SK-N-SH (cell line): ENCODE data around the gene AEBP1. TPM values are rescaled to one million over a fixed set of nuclear protein-coding genes. Genes with fewer than 3 reads are reported as not detected.

Experiments used
- CTCF ChIA-PET: fragments of 300-600, 350-600 bp; formaldehyde crosslinking; extraction: SDS; loops from one replicate; lab custom pipeline; 2021; lab: Yijun Ruan, JAX
- POLR2A ChIA-PET: fragments of 350-600 bp; sonication (Branson Sonifier 250); formaldehyde crosslinking; extraction: SDS; loops from one replicate; lab custom pipeline; 2020; ENCODE audit warnings: antibody characterized with exemption, inconsistent platforms; lab: Yijun Ruan, JAX
- DNase-seq: peaks from one replicate; pipeline ENCODE4 v3.0.0; 2012
- H2AFZ ChIP-seq: fragments of 200-600 bp; sonication (generic); 2 replicates; pipeline ENCODE4 v1.8.1; 2016; ENCODE audit warnings: antibody characterized with exemption, mild to moderate bottlenecking, low read depth
- H3F3A ChIP-seq: fragments of 200-600 bp; sonication (generic); replicated peaks from 2 replicates; pipeline ENCODE3; 2016; ENCODE audit warnings: antibody characterized with exemption, mild to moderate bottlenecking; ENCODE audit not compliant: insufficient read depth
- H3K27ac ChIP-seq, 2 experiments: fragments of 200-500 bp in 1 of 2; fragments of 200-600 bp in 1 of 2; sonication (Bioruptor generic) in 1 of 2; sonication (generic), shearing (Covaris generic) in 1 of 2; 2 replicates each; pipeline versions ENCODE4 v1.5.1 to v1.6.1; 2014 to 2016; ENCODE audit warnings: low read depth in 2 of 2, inconsistent platforms in 1 of 2, low read length in 1 of 2, mild to moderate bottlenecking in 1 of 2, mixed read lengths in 1 of 2
- H3K27me3 ChIP-seq: fragments of 200-600 bp; sonication (generic), shearing (Covaris generic); 2 replicates; pipeline ENCODE4 v1.6.1; 2016; ENCODE audit warnings: mixed run types; ENCODE audit not compliant: insufficient read depth
- H3K36me3 ChIP-seq, 2 experiments: fragments of 200-500 bp in 1 of 2; fragments of 200-600 bp in 1 of 2; sonication (Bioruptor generic) in 1 of 2; sonication (generic) in 1 of 2; replicated peaks in 1 of 2; 2 replicates each; pipeline versions ENCODE3 to v1.5.1; 2014 to 2016; ENCODE audit warnings: low read length in 1 of 2, mild to moderate bottlenecking in 1 of 2; ENCODE audit not compliant: insufficient read depth in 2 of 2, control insufficient read depth in 1 of 2
- H3K4me1 ChIP-seq, 2 experiments: fragments of 200-500 bp in 1 of 2; fragments of 200-600 bp in 1 of 2; sonication (Bioruptor generic) in 1 of 2; sonication (generic), shearing (Covaris generic) in 1 of 2; 2 replicates each; pipeline versions ENCODE4 v1.5.1 to v1.6.1; 2014 to 2016; ENCODE audit warnings: low read depth in 1 of 2, low read length in 1 of 2, mixed run types in 1 of 2; ENCODE audit not compliant: insufficient read depth in 2 of 2, control insufficient read depth in 1 of 2
- H3K4me2 ChIP-seq: fragments of 200-600 bp; sonication (generic), shearing (Covaris generic); 2 replicates; pipeline ENCODE4 v1.6.1; 2017; ENCODE audit warnings: mixed run types
- H3K4me3 ChIP-seq, 2 experiments: fragments of 200-500 bp in 1 of 2; fragments of 200-600 bp in 1 of 2; sonication (Bioruptor generic) in 1 of 2; sonication (generic), shearing (Covaris generic) in 1 of 2; 2 replicates each; pipeline versions ENCODE4 v1.5.1 to v1.8.1; 2014 to 2016; ENCODE audit warnings: low read depth in 2 of 2, inconsistent platforms in 1 of 2, low read length in 1 of 2, mild to moderate bottlenecking in 1 of 2, mixed read lengths in 1 of 2, moderate library complexity in 1 of 2
- H3K79me2 ChIP-seq: fragments of 200-600 bp; sonication (generic); 2 replicates; pipeline ENCODE4 v1.8.1; 2017; ENCODE audit warnings: mild to moderate bottlenecking; ENCODE audit not compliant: insufficient read depth
- H3K9ac ChIP-seq: fragments of 200-600 bp; sonication (generic); 2 replicates; pipeline ENCODE4 v1.6.1; 2017; ENCODE audit warnings: mixed run types
- H3K9me2 ChIP-seq: fragments of 200-600 bp; sonication (generic); 2 replicates; pipeline ENCODE4 v1.6.1; 2017; ENCODE audit warnings: mixed run types
- H3K9me3 ChIP-seq: fragments of 200-600 bp; sonication (generic); 2 replicates; pipeline ENCODE4 v1.6.1; 2017; ENCODE audit warnings: mixed run types, mild to moderate bottlenecking, moderate library complexity
- H4K20me1 ChIP-seq: fragments of 200-600 bp; sonication (generic); 2 replicates; pipeline ENCODE4 v1.6.1; 2017; ENCODE audit warnings: mild to moderate bottlenecking, mixed run types; ENCODE audit not compliant: insufficient read depth
- ELF1 ChIP-seq: IDR thresholded peaks from 2 replicates; pipeline ENCODE4 v1.4.0; 2012
- EP300 ChIP-seq, 2 experiments: IDR thresholded peaks; 2 replicates each; pipeline versions ENCODE4 v1.4.0 to v1.6.1; 2012; ENCODE audit warnings: borderline replicate concordance in 1 of 2, low read depth in 1 of 2, low read length in 1 of 2
- EZH2phosphoT487 ChIP-seq: fragments of 200-600 bp; sonication (generic); IDR thresholded peaks from 2 replicates; pipeline ENCODE4 v1.6.1; 2017; ENCODE audit warnings: low read depth, mixed run types, mild to moderate bottlenecking, antibody characterized with exemption, moderate library complexity, borderline replicate concordance
- MEF2A ChIP-seq: IDR thresholded peaks from 2 replicates; pipeline ENCODE4 v1.4.0; 2012; ENCODE audit warnings: low read depth, borderline replicate concordance
- MXI1 ChIP-seq: IDR thresholded peaks from 2 replicates; pipeline ENCODE4 v1.6.1; 2012; ENCODE audit warnings: mild to moderate bottlenecking, low read depth, low read length, improper control_type of control experiment
- RCOR1 ChIP-seq: fragments of 150-350 bp; IDR thresholded peaks from 2 replicates; pipeline ENCODE4 v1.6.1; 2017; ENCODE audit warnings: antibody characterized with exemption, low read length
- RFX5 ChIP-seq: IDR thresholded peaks from 2 replicates; pipeline ENCODE4 v1.6.1; 2012; ENCODE audit warnings: mild to moderate bottlenecking, improper control_type of control experiment, low read length
- SIN3A ChIP-seq: IDR thresholded peaks from 2 replicates; pipeline ENCODE4 v1.6.1; 2012; ENCODE audit warnings: low read depth, mild to moderate bottlenecking, low read length, moderate library complexity, borderline replicate concordance
- SMC3 ChIP-seq: IDR thresholded peaks from 2 replicates; pipeline ENCODE4 v1.6.1; 2012; ENCODE audit warnings: low read depth, low read length, improper control_type of control experiment
- TAF1 ChIP-seq: IDR thresholded peaks from 2 replicates; pipeline ENCODE4 v1.6.1; 2012; ENCODE audit warnings: low read depth, mild to moderate bottlenecking, low read length, moderate library complexity, borderline replicate concordance
- WGBS: methylation state at CpG from one replicate; pipeline ENCODE4 v1.1.6; 2017; ENCODE audit warnings: low lambda C conversion rate; 5-methylcytosine and 5-hydroxymethylcytosine counted together
- polyA plus RNA-seq, 3 experiments: library from polyadenylated mRNA; depleted of rRNA; stranded (reverse); fragments of >200 nt; gene quantifications; 2 replicates each; pipeline ENCODE4 v1.2.3, GENCODE V29; 2012
- TF ChIP-seq, protein P1 (sequence below): fragments of 200-600 bp; sonication (generic); IDR thresholded peaks from 2 replicates; pipeline ENCODE4 v1.6.1; 2017; ENCODE audit warnings: antibody characterized with exemption, mild to moderate bottlenecking, moderate library complexity

AEBP1 gene
- polyA plus RNA-seq, 1 of the 3 experiments (the other 2 are of a cell fraction), result 105 TPM

DNA sequence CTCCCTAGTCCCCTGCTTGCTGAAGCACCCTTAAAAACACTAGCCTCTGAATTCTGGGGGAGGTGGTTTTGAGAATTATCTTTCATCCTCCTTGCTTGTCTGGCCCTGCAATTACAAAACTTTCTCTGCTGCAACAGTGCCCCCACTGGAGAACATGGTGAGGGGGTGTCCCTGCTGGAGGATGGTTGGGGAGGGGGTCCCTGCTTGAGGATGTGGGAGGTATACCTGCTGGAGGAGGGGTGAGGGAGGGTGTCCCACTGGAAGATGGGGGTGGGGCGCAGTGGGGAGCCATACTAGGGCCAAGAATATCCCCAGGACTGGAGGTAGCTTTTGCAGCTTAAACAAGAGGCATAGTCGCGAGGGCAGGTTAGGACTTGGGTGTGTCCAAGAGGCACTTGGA is 18.6 kb upstream of the AEBP1 start:
- TF ChIP-seq, protein P1, sequence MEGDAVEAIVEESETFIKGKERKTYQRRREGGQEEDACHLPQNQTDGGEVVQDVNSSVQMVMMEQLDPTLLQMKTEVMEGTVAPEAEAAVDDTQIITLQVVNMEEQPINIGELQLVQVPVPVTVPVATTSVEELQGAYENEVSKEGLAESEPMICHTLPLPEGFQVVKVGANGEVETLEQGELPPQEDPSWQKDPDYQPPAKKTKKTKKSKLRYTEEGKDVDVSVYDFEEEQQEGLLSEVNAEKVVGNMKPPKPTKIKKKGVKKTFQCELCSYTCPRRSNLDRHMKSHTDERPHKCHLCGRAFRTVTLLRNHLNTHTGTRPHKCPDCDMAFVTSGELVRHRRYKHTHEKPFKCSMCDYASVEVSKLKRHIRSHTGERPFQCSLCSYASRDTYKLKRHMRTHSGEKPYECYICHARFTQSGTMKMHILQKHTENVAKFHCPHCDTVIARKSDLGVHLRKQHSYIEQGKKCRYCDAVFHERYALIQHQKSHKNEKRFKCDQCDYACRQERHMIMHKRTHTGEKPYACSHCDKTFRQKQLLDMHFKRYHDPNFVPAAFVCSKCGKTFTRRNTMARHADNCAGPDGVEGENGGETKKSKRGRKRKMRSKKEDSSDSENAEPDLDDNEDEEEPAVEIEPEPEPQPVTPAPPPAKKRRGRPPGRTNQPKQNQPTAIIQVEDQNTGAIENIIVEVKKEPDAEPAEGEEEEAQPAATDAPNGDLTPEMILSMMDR, result peak; percentile 52
- TF ChIP-seq TAF1, result no peak
- Histone ChIP-seq H3K4me3 (no peak overlapping the region), H3K4me1 (peaks cover 24 to 27% of the 10 kb centered on the region in 2 experiments), H3K79me2 (peaks cover 17% of the 10 kb centered on the region), H3K36me3 (peaks cover 0 to 3% of the 10 kb centered on the region in 2 experiments), H3K9me2 (no peaks in the 10 kb centered on the region), H3K9me3 (no peaks in the 10 kb centered on the region), H3K9ac (no peak overlapping the region; the same call in 1 of the 2 replicates), H3K4me2 (no peak overlapping the region), H3F3A (peaks cover 56% of the 10 kb centered on the region), H3K27ac (peak overlapping the region in 1 of 2 experiments; percentile 100; a peak in 2 of 4 replicates), H3K27me3 (no peaks in the 10 kb centered on the region), H4K20me1 (no peaks in the 10 kb centered on the region), H2AFZ (peak overlapping the region; percentile 34; the same call in 1 of the 2 replicates)
- WGBS, result 88% methylated on average over 3 of the region's 3 CpGs
- CTCF ChIA-PET, result interaction anchor here (0.9 to 3.0 kb wide), 8 partner anchors 9 to 116 kb away, joined by 3 to 8 read pairs (median 4); no protein-coding TSS in a partner anchor
- no peak for DNase-seq
- POLR2A ChIA-PET, result interaction anchor here (0.6 kb wide), 1 partner anchor 111 kb away, joined by 3 read pairs; no protein-coding TSS in a partner anchor

DNA sequence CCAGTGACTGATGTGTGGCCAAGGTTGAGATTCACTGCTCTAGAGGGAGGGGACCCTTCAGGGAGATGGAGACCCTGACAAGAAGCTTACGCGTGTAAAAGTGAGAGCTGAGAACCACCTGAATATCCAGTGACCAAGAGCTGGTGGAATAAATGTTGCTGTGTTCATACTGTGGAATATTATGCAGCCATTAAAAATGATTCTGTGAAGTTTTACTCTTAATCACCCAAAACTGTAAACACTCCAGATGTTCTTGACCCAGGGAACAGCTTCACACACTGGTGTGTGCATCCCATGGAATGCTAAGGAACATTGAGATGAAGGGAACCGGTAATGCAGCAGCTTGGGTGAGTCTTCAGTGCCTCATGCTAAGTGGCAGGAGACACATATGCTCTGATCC is 17.5 kb upstream of the AEBP1 start:
- H3K9ac ChIP-seq, result no peak overlapping the region; the same call in 1 of the 2 replicates
- peak overlapping the region; percentile 1; the same call in 1 of the 2 replicates for H2AFZ ChIP-seq
- WGBS, result 98% methylated on average over 3 of the region's 3 CpGs
- no peak for TF ChIP-seq MEF2A
- TF ChIP-seq RCOR1, result no peak
- TF ChIP-seq EP300 (IDR thresholded peaks at IDR 0.05; ENCODE audit: borderline replicate concordance in 1 of 2, low read depth in 1 of 2, low read length in 1 of 2), result no peak
- TF ChIP-seq SIN3A, result no peak
- TF ChIP-seq SMC3, result no peak
- TF ChIP-seq RFX5, result no peak
- TF ChIP-seq MXI1, result no peak
- TF ChIP-seq ELF1, result no peak
- TF ChIP-seq EZH2phosphoT487, result no peak
- no peaks in the 10 kb centered on the region for H3K9me2 ChIP-seq
- peaks cover 17 to 18% of the 10 kb centered on the region in 2 experiments for H3K4me1 ChIP-seq
- no peak overlapping the region; the same call in 1 of the 2 replicates for H3K4me2 ChIP-seq
- peaks cover 6% of the 10 kb centered on the region for H3K79me2 ChIP-seq
- no peaks in the 10 kb centered on the region for H3K27me3 ChIP-seq
- H3K36me3 ChIP-seq, result no peaks in the 10 kb centered on the region
- peaks cover 60% of the 10 kb centered on the region for H3F3A ChIP-seq
- H4K20me1 ChIP-seq, result no peaks in the 10 kb centered on the region
- H3K9me3 ChIP-seq, result no peaks in the 10 kb centered on the region
- ChIA-PET POLR2A (no interaction called here), CTCF (interaction anchor here (0.9 to 3.1 kb wide), 6 partner anchors 10 to 103 kb away, joined by 3 to 15 read pairs (median 4); partner anchors contain the start of gene GCK)
- no peak for DNase-seq
- H3K27ac ChIP-seq, result peak overlapping the region; percentile 23 to 100; a peak in 3 of 4 replicates
- H3K4me3 ChIP-seq, result no peak overlapping the region
